ENCODE results near the gene UBA1. TPM values are rescaled to one million over a fixed set of nuclear protein-coding genes. Genes with fewer than 3 reads are reported as not detected.

Gene UBA1
- total and polyA plus RNA-seq, 10 of the 15 experiments (the other 5 are each of a cell fraction or from before 2014, with no cell fraction given): 60.4 to 314 (median 216) TPM

- ChIA-PET CTCF (interaction anchor here (0.9 kb wide), 1 partner anchor 181 kb away, joined by 3 read pairs; no protein-coding TSS in a partner anchor), POLR2A (interaction anchor here (1.2 kb wide), 1 partner anchor 17 kb away, joined by 3 read pairs; no protein-coding TSS in a partner anchor), SMC1A (ENCODE audit: uncharacterized antibody, unreplicated experiment) (interaction anchor here (1.5 kb wide), 1 partner anchor 184 kb away, joined by 6 read pairs; no protein-coding TSS in a partner anchor), RAD21 (ENCODE audit: unreplicated experiment) (no interaction called here)
- WGBS (ENCODE audit: insufficient coverage, insufficient replicate concordance, low lambda C conversion rate, missing lambda C conversion rate): 91% methylated on average over 9 of the region's 9 CpGs
- peaks cover 47 to 50% of the 10 kb centered on the region in 2 experiments for H3K36me3 ChIP-seq (ENCODE audit: control insufficient read depth in 2 of 2, insufficient read depth in 2 of 2, low read length in 1 of 2)
- no peak overlapping the region for H3K27ac ChIP-seq (ENCODE audit: control insufficient read depth, insufficient read depth)
- H3K4me1 ChIP-seq (ENCODE audit: control insufficient read depth, insufficient read depth, low read length): peaks cover 6% of the 10 kb centered on the region
- H3K27me3 ChIP-seq (replicated peaks in 1 of 2; ENCODE audit: control insufficient read depth in 2 of 2, insufficient read depth in 2 of 2, low read length in 1 of 2): no peaks in the 10 kb centered on the region
- H3K4me2 ChIP-seq (ENCODE audit: control insufficient read depth, insufficient read depth): no peak overlapping the region
- in situ Hi-C loops (cut with MboI): loop anchor here (25.0 kb wide), 1 partner anchor 1737 kb away; no protein-coding TSS in a partner anchor
- H3K9me3 ChIP-seq (replicated peaks; ENCODE audit: control insufficient read depth, insufficient read depth, low read length): no peaks in the 10 kb centered on the region
- intact Hi-C loops (cut with micrococcal nuclease; ENCODE audit: unreplicated experiment): no loop called here
- H3K4me3 ChIP-seq: no peak overlapping the region
- no peak overlapping the region for H3K9ac ChIP-seq (ENCODE audit: control insufficient read depth, insufficient read depth, low read length)
- peaks cover 9% of the 10 kb centered on the region; the same call in 1 of the 2 replicates for H4K20me1 ChIP-seq (ENCODE audit: control insufficient read depth, insufficient read depth)
- BruUV-seq (replicated peaks): no TSS peak
- no peak for FAIRE-seq
- H2AFZ ChIP-seq (ENCODE audit: control insufficient read depth, low read depth, low read length): no peak overlapping the region
- ATAC-seq: no peak
- no peak for DNase-seq (ENCODE audit: low read depth, low spot score)
- H3K79me2 ChIP-seq (ENCODE audit: control insufficient read depth, insufficient read depth, low read length): peaks cover 26% of the 10 kb centered on the region
- TF ChIP-seq PML (IDR thresholded peaks at IDR 0.05; ENCODE audit: low read length): no peak
- TF ChIP-seq E4F1 (IDR thresholded peaks at IDR 0.05; ENCODE audit: borderline replicate concordance, partially characterized antibody): no peak
- no peak for TF ChIP-seq TCF7 (IDR thresholded peaks at IDR 0.05; ENCODE audit: borderline replicate concordance)
- TF ChIP-seq EED (IDR thresholded peaks at IDR 0.05; ENCODE audit: low read depth): no peak
- TF ChIP-seq MAX (IDR thresholded peaks at IDR 0.05; ENCODE audit: low read depth, low read length): no peak
- TF ChIP-seq POU2F2 (IDR thresholded peaks at IDR 0.05; ENCODE audit: borderline replicate concordance, low read depth, low read length): no peak
- TF ChIP-seq KAT2A (conservative IDR thresholded peaks at IDR 0.05; ENCODE audit: control insufficient read depth, low read depth, low read length): no peak
- no peak for TF ChIP-seq MYC (IDR thresholded peaks at IDR 0.05; ENCODE audit: insufficient read depth, insufficient read length, insufficient replicate concordance, low read length, severe bottlenecking)
- no peak for TF ChIP-seq NFIC (IDR thresholded peaks at IDR 0.05; ENCODE audit: low read depth, low read length)
- TF ChIP-seq CUX1 (IDR thresholded peaks at IDR 0.05; ENCODE audit: insufficient replicate concordance, low read depth, low read length): no peak
- TF ChIP-seq SUPT20H (IDR thresholded peaks at IDR 0.05; ENCODE audit: borderline replicate concordance, control insufficient read depth, low read depth, low read length): no peak
- TF ChIP-seq RELB (IDR thresholded peaks at IDR 0.05; ENCODE audit: low read depth): no peak
These were observed 6.9 kb downstream of the UBA1 start for GRCh38 chrX:47200385-47201150.

Measured in GM12878 (cell line).